Measurements from ENCODE around the gene ZSCAN22.

DNA sequence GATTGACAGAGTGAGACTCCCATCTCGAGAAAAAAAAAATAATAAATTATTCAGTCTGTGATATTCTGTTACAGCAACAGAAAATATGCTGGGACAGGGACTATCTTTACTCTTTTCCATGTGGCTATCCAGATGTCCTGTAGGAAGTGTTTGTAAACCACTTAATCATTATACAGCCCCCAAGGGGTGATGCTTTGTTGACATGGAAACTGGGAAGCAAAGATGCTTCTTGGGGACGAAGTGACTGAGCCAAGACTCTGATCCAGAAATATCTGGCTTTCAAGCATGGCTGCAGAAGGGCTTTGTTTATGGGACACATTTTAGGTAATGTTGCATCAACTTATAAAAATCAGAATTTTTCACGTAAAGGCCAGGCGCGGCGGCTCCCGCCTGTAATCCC, 42.6 kb upstream of the ZSCAN22 start:
- TF ChIP-seq, protein P1, sequence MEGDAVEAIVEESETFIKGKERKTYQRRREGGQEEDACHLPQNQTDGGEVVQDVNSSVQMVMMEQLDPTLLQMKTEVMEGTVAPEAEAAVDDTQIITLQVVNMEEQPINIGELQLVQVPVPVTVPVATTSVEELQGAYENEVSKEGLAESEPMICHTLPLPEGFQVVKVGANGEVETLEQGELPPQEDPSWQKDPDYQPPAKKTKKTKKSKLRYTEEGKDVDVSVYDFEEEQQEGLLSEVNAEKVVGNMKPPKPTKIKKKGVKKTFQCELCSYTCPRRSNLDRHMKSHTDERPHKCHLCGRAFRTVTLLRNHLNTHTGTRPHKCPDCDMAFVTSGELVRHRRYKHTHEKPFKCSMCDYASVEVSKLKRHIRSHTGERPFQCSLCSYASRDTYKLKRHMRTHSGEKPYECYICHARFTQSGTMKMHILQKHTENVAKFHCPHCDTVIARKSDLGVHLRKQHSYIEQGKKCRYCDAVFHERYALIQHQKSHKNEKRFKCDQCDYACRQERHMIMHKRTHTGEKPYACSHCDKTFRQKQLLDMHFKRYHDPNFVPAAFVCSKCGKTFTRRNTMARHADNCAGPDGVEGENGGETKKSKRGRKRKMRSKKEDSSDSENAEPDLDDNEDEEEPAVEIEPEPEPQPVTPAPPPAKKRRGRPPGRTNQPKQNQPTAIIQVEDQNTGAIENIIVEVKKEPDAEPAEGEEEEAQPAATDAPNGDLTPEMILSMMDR (conservative IDR thresholded peaks at IDR 0.05; ENCODE audit: low read length), result no peak
- TF ChIP-seq EZH2phosphoT487 (IDR thresholded peaks at IDR 0.05; ENCODE audit: borderline replicate concordance), result no peak

Measured in Loucy (cell line).